Activated naive CD4-positive, alpha-beta T cell treated with anti-CD3 and anti-CD28 coated beads for 36 hours (primary cell): Measurements from ENCODE around the gene TRMT44. TPM values are rescaled to one million over a fixed set of nuclear protein-coding genes. Genes with fewer than 3 reads are reported as not detected.
"Not testable (repeated sequence)": the region's sequence is repeated elsewhere in the genome, so short reads cannot be mapped to it uniquely, and the experiment has no call there.

ENCODE experiments used
- CTCF ChIA-PET: fragments of 350-600 bp; sonication (Branson Sonifier 250); formaldehyde crosslinking; loops from one replicate; lab custom pipeline; 2021; ENCODE audit warnings: antibody characterized with exemption; lab: Charles Lee
- DNase-seq: peaks from one replicate; pipeline ENCODE4 v3.0.0-alpha.2; 2020
- H3K27ac Mint-ChIP-seq: one replicate; pipeline ENCODE4 v1.8.0; 2021; ENCODE audit warnings: mild to moderate bottlenecking, mixed read lengths
- H3K27me3 Mint-ChIP-seq: one replicate; pipeline ENCODE4 v1.8.0; 2021; ENCODE audit warnings: low read depth, mixed read lengths
- H3K36me3 Mint-ChIP-seq: one replicate; pipeline ENCODE4 v1.8.0; 2021; ENCODE audit warnings: low read depth, mixed read lengths
- H3K4me1 Mint-ChIP-seq: one replicate; pipeline ENCODE4 v1.8.0; 2021; ENCODE audit warnings: low read depth, mixed read lengths
- H3K4me3 Mint-ChIP-seq: one replicate; pipeline ENCODE4 v1.8.0; 2021; ENCODE audit warnings: mild to moderate bottlenecking, moderate library complexity, mixed read lengths
- H3K9me3 Mint-ChIP-seq: one replicate; pipeline ENCODE4 v1.8.0; 2021; ENCODE audit warnings: mixed read lengths
- intact Hi-C: fragments of 100-400 bp; cut with micrococcal nuclease; formaldehyde crosslinking; loops from one replicate; pipeline ENCODE4 v1.15.1; 2023
- total RNA-seq, 2 experiments: library from RNA; stranded (reverse); gene quantifications; one replicate each; pipeline ENCODE4 v1.2.3, GENCODE V29; 2021

TRMT44 gene
- total RNA-seq, 2 experiments from 2014 or later, result 13.1 to 14.5 TPM

- peaks cover 5% of the 10 kb centered on the region for H3K4me1 Mint-ChIP-seq
- H3K36me3 Mint-ChIP-seq, result peaks cover 2% of the 10 kb centered on the region
- H3K27me3 Mint-ChIP-seq, result no peaks in the 10 kb centered on the region
- H3K27ac Mint-ChIP-seq, result no peak overlapping the region
- intact Hi-C loops, result no loop called here
- no peaks in the 10 kb centered on the region for H3K9me3 Mint-ChIP-seq
- DNase-seq, result no peak
- CTCF ChIA-PET, result interaction anchor here (0.7 to 2.4 kb wide), 4 partner anchors 10 to 142 kb away, joined by 3 to 11 read pairs (median 4); no protein-coding TSS in a partner anchor
- H3K4me3 Mint-ChIP-seq, result no peak overlapping the region
These were observed 31.1 kb upstream of the TRMT44 start for GRCh38 chr4:8409264-8410065.

GRCh38 chr4:8410066-8410625, 30.4 kb upstream of the TRMT44 start:
- Mint-ChIP-seq H3K9me3 (no peaks in the 10 kb centered on the region), H3K27ac (peak overlapping the region; percentile 28), H3K4me3 (no peak overlapping the region), H3K36me3 (no peaks in the 10 kb centered on the region), H3K4me1 (peaks cover 7% of the 10 kb centered on the region), H3K27me3 (no peaks in the 10 kb centered on the region)
- no peak for DNase-seq
- CTCF ChIA-PET, result no interaction called here
- intact Hi-C loops, result no loop called here

- peaks cover 2% of the 10 kb centered on the region for H3K36me3 Mint-ChIP-seq
- H3K27me3 Mint-ChIP-seq, result no peaks in the 10 kb centered on the region
- intact Hi-C loops, result no loop called here
- H3K9me3 Mint-ChIP-seq, result no peaks in the 10 kb centered on the region
- peak overlapping the region; percentile 28 for H3K27ac Mint-ChIP-seq
- no peak overlapping the region for H3K4me3 Mint-ChIP-seq
- CTCF ChIA-PET, result no interaction called here
- no peak for DNase-seq
- H3K4me1 Mint-ChIP-seq, result peaks cover 7% of the 10 kb centered on the region
These were observed 29.8 kb upstream of the TRMT44 start for GRCh38 chr4:8410641-8411271.

GRCh38 chr4:8411351-8412180, 29.0 kb upstream of the TRMT44 start:
- Mint-ChIP-seq H3K4me1 (peaks cover 7% of the 10 kb centered on the region), H3K36me3 (peaks cover 3% of the 10 kb centered on the region), H3K27ac (no peak overlapping the region), H3K27me3 (no peaks in the 10 kb centered on the region), H3K9me3 (no peaks in the 10 kb centered on the region), H3K4me3 (no peak overlapping the region)
- CTCF ChIA-PET, result no interaction called here
- DNase-seq, result no peak
- intact Hi-C loops, result no loop called here

- intact Hi-C loops, result no loop called here
- Mint-ChIP-seq H3K27ac (no peak overlapping the region), H3K4me3 (no peak overlapping the region)
These were observed 28.3 kb upstream of the TRMT44 start for GRCh38 chr4:8412288-8412687.

GRCh38 chr4:8414377-8414776, 26.2 kb upstream of the TRMT44 start:
- H3K9me3 Mint-ChIP-seq, result no peaks in the 10 kb centered on the region
- intact Hi-C loops, result no loop called here
- H3K27ac Mint-ChIP-seq, result peak overlapping the region; percentile 37
- H3K27me3 Mint-ChIP-seq, result no peaks in the 10 kb centered on the region
- H3K36me3 Mint-ChIP-seq, result peaks cover 3% of the 10 kb centered on the region
- H3K4me3 Mint-ChIP-seq, result no peak overlapping the region
- CTCF ChIA-PET, result interaction anchor here (1.3 kb wide), 1 partner anchor 12 kb away, joined by 4 read pairs; no protein-coding TSS in a partner anchor
- DNase-seq, result peak; percentile 67
- peaks cover 11% of the 10 kb centered on the region for H3K4me1 Mint-ChIP-seq

More at GRCh38 chr4:8412288-8412687, 28.3 kb upstream of the TRMT44 start:
- peaks cover 7% of the 10 kb centered on the region for H3K4me1 Mint-ChIP-seq
- CTCF ChIA-PET, result no interaction called here
- no peak for DNase-seq
- H3K9me3 Mint-ChIP-seq, result no peaks in the 10 kb centered on the region
- peaks cover 3% of the 10 kb centered on the region for H3K36me3 Mint-ChIP-seq
- no peaks in the 10 kb centered on the region for H3K27me3 Mint-ChIP-seq

GRCh38 chr4:8417071-8417614, 23.4 kb upstream of the TRMT44 start:
- H3K36me3 Mint-ChIP-seq, result peaks cover 3% of the 10 kb centered on the region
- no peak overlapping the region for H3K4me3 Mint-ChIP-seq
- H3K27ac Mint-ChIP-seq, result no peak overlapping the region
- H3K27me3 Mint-ChIP-seq, result no peaks in the 10 kb centered on the region
- DNase-seq, result no peak
- peaks cover 24% of the 10 kb centered on the region for H3K4me1 Mint-ChIP-seq
- intact Hi-C loops, result no loop called here
- H3K9me3 Mint-ChIP-seq, result no peaks in the 10 kb centered on the region
- CTCF ChIA-PET, result interaction anchor here (2.4 kb wide), 1 partner anchor 15 kb away, joined by 7 read pairs; no protein-coding TSS in a partner anchor

GRCh38 chr4:8419222-8420041, 21.1 kb upstream of the TRMT44 start:
- Mint-ChIP-seq H3K27me3 (no peaks in the 10 kb centered on the region), H3K9me3 (no peaks in the 10 kb centered on the region), H3K4me3 (no peak overlapping the region), H3K27ac (peak overlapping the region; percentile 74), H3K36me3 (peaks cover 3% of the 10 kb centered on the region), H3K4me1 (peaks cover 19% of the 10 kb centered on the region)
- intact Hi-C loops, result no loop called here
- DNase-seq, result peak; percentile 61
- CTCF ChIA-PET, result interaction anchor here (0.6 to 1.7 kb wide), 6 partner anchors 11 to 254 kb away, joined by 3 to 4 read pairs (median 4); no protein-coding TSS in a partner anchor

GRCh38 chr4:8420151-8420550, 20.4 kb upstream of the TRMT44 start:
- H3K36me3 Mint-ChIP-seq, H3K27ac Mint-ChIP-seq, DNase-seq, H3K4me3 Mint-ChIP-seq, intact Hi-C loops, H3K27me3 Mint-ChIP-seq, H3K9me3 Mint-ChIP-seq: not testable (repeated sequence)
- CTCF ChIA-PET, result interaction anchor here (0.6 to 1.3 kb wide), 3 partner anchors 16 to 235 kb away, joined by 3 to 4 read pairs (median 4); no protein-coding TSS in a partner anchor
- peaks cover 16% of the 10 kb centered on the region for H3K4me1 Mint-ChIP-seq

- Mint-ChIP-seq H3K27me3 (no peaks in the 10 kb centered on the region), H3K27ac (no peak overlapping the region), H3K4me1 (peaks cover 29% of the 10 kb centered on the region), H3K9me3 (no peaks in the 10 kb centered on the region), H3K36me3 (no peaks in the 10 kb centered on the region), H3K4me3 (no peak overlapping the region)
- DNase-seq, result no peak
- intact Hi-C loops, result no loop called here
- CTCF ChIA-PET, result no interaction called here
These were observed 18.2 kb upstream of the TRMT44 start for GRCh38 chr4:8422327-8422726.

- H3K27me3 Mint-ChIP-seq, result no peaks in the 10 kb centered on the region
- peaks cover 30% of the 10 kb centered on the region for H3K4me1 Mint-ChIP-seq
- CTCF ChIA-PET, result no interaction called here
- no peaks in the 10 kb centered on the region for H3K9me3 Mint-ChIP-seq
- H3K27ac Mint-ChIP-seq, result no peak overlapping the region
- DNase-seq, result no peak
- intact Hi-C loops, result no loop called here
- H3K36me3 Mint-ChIP-seq, result no peaks in the 10 kb centered on the region
- H3K4me3 Mint-ChIP-seq, result no peak overlapping the region
These were observed 17.8 kb upstream of the TRMT44 start for GRCh38 chr4:8422786-8423185.
